ENCODE results near the gene FAM20C.

- TF ChIP-seq CTCF (IDR thresholded peaks at IDR 0.05) (no peak), SIN3A (IDR thresholded peaks at IDR 0.05; ENCODE audit: borderline replicate concordance, insufficient read depth, low read depth, low read length) (no peak), REST (IDR thresholded peaks at IDR 0.05; ENCODE audit: insufficient read depth in 1 of 2, low read depth in 2 of 2, low read length in 1 of 2) (no peak)
These were observed 12.2 kb upstream of the FAM20C start for GRCh38 chr7:179948-180694.

All from Panc1 (cell line).